GM21737 (cell line): ENCODE measurements around the gene TBC1D14.
A peak's percentile ranks its signal among the peaks of the same experiment; 100 is the strongest.

Experiments used
- ATAC-seq: cut with Tn5 transposase; IDR thresholded peaks from one replicate; pipeline ENCODE4 v1.9.1; 2021; ENCODE audit warnings: mild to moderate bottlenecking, moderate library complexity; ENCODE audit not compliant: unreplicated experiment

The TBC1D14 gene

DNA sequence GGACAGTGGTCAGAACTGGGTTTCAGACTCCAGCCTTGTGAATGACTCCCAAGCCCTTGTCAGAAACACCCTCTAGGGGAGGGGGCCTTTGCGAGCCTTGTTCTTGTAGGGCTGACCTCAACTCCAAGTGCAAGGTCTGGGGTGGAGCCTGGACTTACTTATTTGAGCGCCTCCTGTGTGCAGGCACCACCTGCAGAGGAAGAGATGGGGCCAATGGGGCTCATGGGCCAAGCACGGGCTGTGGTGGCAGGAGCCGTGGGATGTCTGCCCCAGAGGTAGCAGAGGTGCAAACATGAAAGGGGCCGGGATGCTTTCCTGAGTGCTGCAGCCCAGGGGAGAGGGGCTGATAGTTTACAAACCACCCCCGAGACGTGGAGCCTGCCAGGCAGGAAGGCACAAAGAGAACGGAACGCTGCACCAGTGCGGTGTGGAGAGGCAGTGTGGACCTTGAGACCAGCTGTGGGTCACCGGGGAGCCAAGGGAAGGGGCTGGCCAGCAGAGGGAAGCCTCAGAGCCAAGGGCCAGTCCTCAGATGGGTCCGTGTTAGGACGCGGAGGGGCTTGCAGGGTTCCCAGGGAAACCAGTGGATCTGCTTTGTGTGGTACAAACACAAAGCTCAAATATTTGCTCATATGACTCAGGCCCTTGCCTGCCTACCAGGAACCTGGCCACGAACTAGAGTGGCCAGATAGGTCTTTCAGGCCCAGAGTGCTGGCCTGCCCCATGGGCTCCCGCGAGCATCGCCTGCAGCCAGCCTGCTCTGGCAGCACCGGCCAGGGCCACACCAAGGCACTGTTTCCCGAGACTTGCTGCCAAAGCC lies 124.8 kb downstream of the TBC1D14 start:
- no peak for ATAC-seq

- no peak for ATAC-seq
Measured at GRCh38 chr4:7037425-7037824, 127.8 kb downstream of the TBC1D14 start.

GRCh38 chr4:7040765-7041164 lies 131.1 kb downstream of the TBC1D14 start:
- no peak for ATAC-seq

- ATAC-seq = no peak
Measured at GRCh38 chr4:7041246-7041645, 131.6 kb downstream of the TBC1D14 start.

- no peak for ATAC-seq
Measured at GRCh38 chr4:7041801-7042502, 132.3 kb downstream of the TBC1D14 start.

- ATAC-seq = peak; percentile 79
Measured at GRCh38 chr4:7042503-7043283, 133.1 kb downstream of the TBC1D14 start.

DNA sequence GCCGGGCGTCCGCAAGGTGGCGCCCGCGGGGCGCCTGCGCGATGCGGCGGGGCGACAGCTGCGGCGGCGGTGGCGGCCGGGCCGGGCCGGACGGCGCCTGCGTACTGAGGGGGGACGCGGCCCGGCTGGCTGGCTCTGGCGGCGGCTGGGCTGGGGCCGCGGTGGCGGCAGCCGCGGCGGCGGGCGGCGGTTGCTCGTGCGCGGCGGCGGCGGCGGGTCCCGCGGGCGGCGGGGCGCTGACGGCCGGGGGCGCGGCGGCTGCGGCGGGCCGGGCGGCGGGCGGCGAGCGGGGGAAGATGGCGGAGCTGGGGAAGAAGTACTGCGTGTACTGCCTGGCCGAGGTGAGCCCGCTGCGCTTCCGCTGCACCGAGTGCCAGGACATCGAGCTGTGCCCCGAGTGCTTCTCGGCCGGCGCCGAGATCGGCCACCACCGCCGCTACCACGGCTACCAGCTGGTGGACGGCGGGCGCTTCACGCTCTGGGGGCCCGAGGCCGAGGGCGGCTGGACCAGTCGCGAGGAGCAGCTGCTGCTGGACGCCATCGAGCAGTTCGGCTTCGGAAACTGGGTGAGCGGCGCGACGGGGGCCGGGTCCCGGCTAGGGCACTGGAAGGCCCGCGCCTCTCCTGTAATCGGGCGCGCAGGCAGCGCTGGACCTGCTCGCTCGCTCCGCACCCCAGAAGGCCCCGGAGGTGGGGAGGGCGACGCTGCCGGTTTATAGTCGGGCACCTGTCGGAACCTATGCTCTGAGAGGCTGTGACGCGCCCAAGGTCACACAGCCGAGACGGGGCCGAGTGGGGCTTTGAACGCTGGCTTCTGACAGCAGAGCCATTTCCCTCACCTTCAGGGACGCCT lies 133.9 kb downstream of the TBC1D14 start, which contains the start of gene TADA2B:
Gene TADA2B (plus strand): TSS at position 89 of the 853 bp plus-strand sequence. CDS start 208 bp downstream, at position 297.
- peak; percentile 8 for ATAC-seq

GRCh38 chr4:7044137-7044930 lies 134.7 kb downstream of the TBC1D14 start:
- ATAC-seq = no peak

DNA sequence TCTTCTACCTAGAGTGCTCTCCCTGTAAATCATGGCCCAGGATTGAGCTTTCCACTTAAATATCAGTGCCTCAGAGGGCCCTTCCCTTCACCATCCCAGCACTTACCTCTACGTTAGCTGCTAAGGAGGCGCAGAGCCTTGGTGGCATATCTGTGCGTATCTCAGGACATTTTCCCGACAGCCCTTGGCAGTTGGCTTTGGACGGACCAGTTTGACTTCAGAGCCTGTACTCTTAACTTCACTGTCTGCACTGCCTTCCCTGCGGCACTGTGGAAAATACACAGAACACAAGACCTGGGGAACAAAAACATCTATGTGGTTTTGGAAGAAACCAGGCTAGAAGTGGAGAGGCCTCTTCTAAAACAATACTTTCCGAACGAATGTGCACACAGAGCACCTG lies 135.9 kb downstream of the TBC1D14 start:
- ATAC-seq = no peak

- peak; percentile 25 for ATAC-seq
Measured at GRCh38 chr4:7045961-7046921, 136.6 kb downstream of the TBC1D14 start.

- no peak for ATAC-seq
Measured at GRCh38 chr4:7046971-7047370, 137.3 kb downstream of the TBC1D14 start.

DNA sequence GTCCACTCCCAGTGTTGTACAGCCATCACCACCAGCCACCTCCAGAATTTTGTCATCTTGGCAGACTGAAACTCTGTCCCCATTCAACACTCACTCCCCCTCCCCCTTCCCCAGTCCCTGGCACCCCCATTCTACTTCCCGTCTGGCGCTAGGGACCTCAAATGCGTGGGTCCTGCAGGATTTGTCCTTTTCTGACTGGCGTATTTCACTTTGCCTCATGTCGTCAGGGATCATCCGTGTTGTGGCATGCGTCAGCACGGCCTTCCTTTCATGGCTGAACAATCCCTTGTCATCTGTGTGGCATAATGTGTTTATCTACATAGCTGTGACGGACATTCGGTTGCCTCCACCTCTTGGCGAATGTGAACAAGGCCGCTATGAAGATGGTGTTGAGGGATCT lies 139.0 kb downstream of the TBC1D14 start:
- no peak for ATAC-seq

DNA sequence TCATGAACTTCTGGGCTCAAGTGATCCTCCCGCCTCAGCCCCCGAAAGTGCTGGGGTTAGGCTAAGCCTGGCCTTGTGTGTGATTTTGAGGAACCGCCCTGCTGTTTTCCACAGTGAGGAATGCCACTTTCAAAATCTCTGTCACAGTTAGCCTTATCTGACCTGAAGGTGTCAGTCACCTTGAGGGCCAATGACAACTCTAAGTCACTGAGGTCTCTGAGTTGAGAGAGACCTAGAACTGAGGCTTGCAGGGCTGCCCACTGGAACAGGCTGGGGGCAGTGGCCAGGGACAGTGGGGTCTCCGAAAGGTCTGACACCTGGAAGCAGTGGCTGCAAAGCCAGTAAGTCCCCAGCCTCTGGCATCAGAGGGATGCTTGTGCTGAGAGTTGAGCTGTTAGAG lies 139.7 kb downstream of the TBC1D14 start:
- no peak for ATAC-seq

- no peak for ATAC-seq
Measured at GRCh38 chr4:7049739-7050138, 140.1 kb downstream of the TBC1D14 start.

DNA sequence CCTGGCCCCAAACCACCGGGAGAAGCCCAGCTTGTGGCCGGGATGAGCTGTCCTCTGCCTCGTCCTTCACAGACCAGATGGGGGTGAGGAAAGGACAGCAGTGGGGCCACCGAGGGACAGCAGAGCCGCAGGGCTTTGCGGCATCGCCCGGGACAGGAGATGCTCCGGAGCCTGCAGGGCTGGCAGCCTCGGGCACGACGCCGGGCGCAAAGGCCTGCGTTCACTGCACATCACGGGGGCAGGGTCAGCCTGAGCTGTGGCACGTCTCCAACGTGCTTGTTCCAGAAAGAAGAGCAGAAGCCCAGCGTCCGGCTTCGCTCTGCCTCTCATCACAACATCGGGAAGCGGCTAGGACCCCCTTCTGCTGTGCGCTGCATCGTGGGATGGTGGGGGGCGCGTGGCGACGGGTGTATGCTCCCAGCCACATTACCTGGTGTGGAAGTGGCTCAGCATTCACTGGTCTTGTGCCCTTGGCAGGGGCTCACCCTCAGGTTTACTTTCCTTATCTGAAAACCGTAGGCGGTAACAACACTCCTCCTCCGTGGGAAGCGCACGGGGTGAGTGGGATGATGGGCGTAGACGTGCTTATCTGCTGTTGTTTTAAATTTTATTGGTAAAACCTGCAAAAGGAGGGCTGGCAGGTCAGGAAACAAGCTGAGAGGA lies 141.0 kb downstream of the TBC1D14 start:
- ATAC-seq = no peak

GRCh38 chr4:7051144-7051495 lies 141.5 kb downstream of the TBC1D14 start:
- no peak for ATAC-seq

DNA sequence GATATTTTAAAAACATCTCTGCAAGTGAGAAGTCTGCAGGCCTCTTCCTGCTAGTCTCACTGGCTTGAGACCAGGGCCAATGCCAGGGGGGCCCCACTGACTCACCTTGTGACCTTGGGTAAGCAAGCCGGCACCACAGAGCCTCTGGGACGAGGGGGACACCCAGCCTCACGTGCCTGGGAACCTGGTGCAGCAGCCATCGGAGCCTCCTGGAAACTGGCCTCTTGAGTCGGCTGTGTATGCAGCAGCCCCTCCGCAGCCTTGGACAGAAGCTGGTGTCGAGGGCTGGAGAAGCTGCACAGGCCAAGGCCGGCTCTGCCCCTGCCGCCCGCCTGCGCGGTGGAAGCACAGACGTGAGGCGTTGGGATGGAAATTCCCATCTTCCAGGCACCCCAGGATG lies 142.3 kb downstream of the TBC1D14 start:
- no peak for ATAC-seq

DNA sequence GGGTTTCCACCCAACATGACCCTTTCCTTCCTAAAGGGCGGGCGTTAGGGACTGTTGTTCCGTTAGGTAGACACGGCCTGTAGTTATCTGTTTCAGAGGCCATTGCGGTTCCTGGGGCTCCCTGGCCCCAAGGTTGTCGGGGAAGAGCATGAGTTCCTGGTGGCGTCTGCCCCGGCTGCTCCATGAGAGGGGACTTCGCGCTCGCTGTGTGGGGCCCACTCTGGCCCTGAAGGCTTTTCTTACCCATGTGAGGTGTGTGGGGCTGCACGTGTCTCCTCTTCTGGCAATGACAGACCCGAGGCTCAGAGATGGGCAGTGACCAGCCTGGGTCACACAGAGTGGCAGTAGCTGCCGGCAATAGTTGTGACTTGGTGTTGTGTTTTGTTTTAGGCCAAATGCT lies 142.7 kb downstream of the TBC1D14 start:
- no peak for ATAC-seq
